ENCODE results near the gene ST7.

The ST7 gene

DNA sequence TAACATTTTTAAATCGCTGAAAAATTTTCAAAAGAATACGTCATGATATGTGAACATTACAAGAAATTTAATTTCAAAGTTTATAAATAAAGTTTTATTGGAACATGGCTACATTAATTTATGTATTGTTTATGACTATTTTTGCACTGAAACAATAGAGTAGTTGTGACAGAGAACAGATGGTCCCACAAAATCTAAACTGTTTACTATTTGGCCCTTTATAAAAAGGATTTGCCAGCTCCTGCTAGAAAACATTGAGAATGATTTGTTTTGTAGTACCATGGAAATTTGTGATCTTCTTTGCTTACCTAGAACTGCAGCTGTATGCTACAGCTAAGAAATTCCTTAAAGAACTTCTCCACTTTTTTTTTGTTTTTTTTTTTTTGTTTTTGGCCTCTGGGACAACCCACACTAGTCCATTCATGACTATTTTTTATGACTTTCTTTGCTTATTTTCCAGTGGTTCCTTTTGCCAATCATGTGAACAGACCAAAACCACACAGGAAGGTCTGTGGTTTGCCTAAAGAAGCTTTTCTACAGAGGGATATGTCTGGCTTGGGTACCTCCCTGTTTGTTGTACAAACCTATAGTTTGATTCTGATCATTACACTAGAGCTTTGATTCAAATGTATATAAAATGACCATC is 55.7 kb downstream of the ST7 start:
- no peak for DNase-seq (ENCODE audit: low read depth, low spot score)

DNA sequence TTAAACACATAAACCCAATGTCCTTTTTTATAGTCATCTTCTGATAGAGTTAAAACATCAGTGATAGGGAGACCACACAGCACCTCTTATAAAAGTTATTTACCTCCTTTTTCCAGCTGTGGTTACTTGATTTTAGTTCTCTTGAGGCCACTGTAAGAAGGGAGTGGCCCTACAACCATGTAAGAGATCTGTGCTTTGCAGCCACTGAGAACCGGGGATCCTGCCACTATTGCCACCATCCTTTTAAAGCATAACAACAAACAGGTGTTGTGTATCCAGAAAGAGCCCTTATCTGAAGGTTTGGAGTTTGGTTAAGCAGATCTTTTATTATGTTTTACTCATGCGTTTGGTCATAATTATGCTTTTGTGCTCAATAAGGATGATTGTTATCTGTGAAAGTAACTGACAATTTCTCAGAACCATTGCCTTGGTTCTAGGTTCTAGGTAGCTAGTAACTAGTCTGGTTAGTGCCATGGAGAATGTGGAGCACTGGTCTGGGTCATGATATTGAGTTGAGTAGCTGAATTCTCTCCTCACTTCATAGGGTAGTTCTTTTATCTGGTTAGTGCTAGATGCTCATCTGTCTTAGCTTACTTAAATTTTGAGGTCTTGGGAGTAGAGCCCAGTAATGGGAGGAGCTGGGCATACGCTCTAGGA is 56.5 kb downstream of the ST7 start:
- DNase-seq (ENCODE audit: low read depth, low spot score), result no peak

GRCh38 chr7:117010375-117011133 is 57.3 kb downstream of the ST7 start:
- no peak for DNase-seq (ENCODE audit: low read depth, low spot score)

GRCh38 chr7:117011419-117012260 is 58.3 kb downstream of the ST7 start:
- DNase-seq (ENCODE audit: low read depth, low spot score), result no peak

DNA sequence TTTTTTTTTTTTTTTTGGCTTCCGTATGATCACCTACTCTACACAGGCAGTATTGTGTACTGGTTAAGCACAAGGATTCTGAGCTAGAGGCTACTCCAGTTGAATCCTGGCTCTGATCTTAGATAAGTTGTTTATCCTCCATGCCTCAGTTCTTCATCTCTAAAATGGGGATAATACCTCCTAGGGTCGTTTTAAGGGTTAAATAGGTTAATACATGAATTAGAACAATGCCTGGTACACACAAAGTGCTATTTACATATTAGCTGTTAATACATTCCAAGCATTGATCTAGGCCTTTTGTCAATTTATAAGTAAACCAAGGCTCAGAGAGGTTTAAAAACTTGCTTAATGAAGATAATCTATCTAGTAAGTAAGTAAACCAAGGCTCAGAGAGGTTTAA is 59.0 kb downstream of the ST7 start:
- DNase-seq (ENCODE audit: low read depth, low spot score), result no peak

GRCh38 chr7:117012696-117013095 is 59.4 kb downstream of the ST7 start:
- DNase-seq (ENCODE audit: low read depth, low spot score), result peak; percentile 35

DNA sequence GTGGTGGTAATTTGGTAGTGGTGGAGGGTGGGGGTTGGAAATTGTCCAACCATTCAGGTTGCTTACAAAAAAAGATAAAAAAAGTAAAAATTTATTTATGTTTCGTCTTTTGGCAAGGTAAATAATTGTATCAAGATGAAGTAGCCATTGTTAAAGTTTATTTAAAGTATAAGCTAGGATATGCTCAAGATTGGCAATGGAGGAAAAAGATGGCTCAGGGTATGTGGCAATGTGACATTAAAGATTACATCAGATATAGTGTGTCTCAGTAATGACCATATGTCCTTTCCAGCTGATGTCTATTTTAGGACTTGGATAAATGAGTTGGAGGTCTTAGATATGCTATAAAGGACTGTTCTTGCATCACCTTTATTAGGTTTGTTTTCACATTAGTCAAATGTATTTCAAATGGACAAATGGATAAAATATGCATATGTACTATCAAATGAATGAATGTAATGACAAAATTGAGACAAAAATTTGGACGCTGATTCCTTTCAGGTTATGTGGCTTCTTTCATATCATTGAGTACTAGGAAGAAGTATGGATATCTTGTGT is 60.9 kb downstream of the ST7 start:
- no peak for DNase-seq (ENCODE audit: low read depth, low spot score)

GRCh38 chr7:117014673-117015133 is 61.4 kb downstream of the ST7 start:
- DNase-seq (ENCODE audit: low read depth, low spot score), result no peak

- DNase-seq (ENCODE audit: low read depth, low spot score), result no peak
These were observed 62.2 kb downstream of the ST7 start for GRCh38 chr7:117015258-117016184.

DNA sequence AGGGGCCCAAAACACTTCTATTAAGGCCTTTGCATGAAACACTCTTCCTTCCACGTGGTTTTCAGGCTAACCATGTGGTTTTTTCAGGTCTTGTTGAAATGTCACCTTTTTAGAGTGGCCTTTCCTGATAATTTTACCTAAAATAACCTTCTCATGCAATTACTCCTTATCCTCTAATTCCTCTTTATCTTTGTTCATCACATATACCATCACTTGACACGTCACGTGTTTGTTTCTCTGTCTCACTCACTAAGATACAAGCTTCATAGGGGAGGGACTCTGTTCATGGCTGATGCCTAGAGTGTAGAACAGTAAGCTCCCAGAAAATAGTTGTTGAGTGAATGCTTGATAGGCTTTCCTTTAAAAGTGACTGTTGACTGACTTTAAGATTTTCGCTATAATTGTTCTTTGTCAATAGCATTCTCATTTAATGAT is 63.7 kb downstream of the ST7 start:
- no peak for DNase-seq (ENCODE audit: low read depth, low spot score)

DNA sequence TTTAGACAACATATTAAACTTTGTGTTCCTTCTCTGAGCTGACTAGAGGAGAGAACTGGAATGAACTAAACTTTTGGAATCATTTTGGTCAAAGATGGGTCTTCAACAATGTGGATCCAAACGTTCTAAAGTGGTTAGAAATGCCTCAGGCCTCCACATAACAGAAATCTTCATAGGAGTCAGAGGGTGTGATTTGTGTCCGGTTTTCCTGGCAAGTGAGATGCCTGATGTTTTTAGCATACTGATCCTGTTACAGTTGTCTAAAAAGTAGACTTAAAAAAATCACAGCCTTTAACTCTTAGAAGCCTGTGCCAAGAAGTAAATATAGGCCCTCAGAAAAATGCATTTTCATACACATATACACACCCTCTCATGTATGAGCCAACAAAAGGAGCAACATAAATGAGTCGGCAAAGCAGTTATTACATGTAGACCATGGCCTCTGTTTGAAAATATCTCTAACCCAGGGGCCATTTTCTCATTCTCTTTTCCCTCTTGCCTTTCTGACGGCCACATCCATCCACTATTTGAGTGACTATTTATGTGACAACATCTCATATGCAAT is 64.5 kb downstream of the ST7 start:
- no peak for DNase-seq (ENCODE audit: low read depth, low spot score)

- DNase-seq (ENCODE audit: low read depth, low spot score), result no peak
These were observed 65.4 kb downstream of the ST7 start for GRCh38 chr7:117018713-117019112.

GRCh38 chr7:117019287-117019686 is 66.0 kb downstream of the ST7 start:
- DNase-seq (ENCODE audit: low read depth, low spot score), result no peak

GRCh38 chr7:117019786-117020590 is 66.7 kb downstream of the ST7 start:
- DNase-seq (ENCODE audit: low read depth, low spot score), result peak; percentile 83

- no peak for DNase-seq (ENCODE audit: low read depth, low spot score)
These were observed 67.3 kb downstream of the ST7 start for GRCh38 chr7:117020591-117020973.

DNA sequence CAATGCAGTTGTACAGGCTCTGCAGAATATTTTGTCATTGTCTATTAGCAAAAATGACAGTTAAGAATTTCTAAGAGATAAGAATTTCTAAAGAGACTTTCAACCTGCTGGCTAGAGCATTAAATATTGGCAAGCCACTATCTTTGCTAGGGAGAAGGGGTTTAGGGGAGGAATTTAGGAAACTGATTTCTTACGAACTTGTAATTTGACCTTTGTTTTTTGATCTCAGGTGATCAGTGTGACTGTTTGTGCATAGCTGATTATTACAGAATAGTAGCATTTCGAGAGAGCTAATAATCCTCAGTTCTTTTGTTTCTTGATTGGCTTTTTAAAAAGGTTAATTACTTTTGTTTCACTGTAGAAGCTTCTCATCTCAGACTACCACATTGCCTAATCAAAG is 68.1 kb downstream of the ST7 start:
- no peak for DNase-seq (ENCODE audit: low read depth, low spot score)

DNA sequence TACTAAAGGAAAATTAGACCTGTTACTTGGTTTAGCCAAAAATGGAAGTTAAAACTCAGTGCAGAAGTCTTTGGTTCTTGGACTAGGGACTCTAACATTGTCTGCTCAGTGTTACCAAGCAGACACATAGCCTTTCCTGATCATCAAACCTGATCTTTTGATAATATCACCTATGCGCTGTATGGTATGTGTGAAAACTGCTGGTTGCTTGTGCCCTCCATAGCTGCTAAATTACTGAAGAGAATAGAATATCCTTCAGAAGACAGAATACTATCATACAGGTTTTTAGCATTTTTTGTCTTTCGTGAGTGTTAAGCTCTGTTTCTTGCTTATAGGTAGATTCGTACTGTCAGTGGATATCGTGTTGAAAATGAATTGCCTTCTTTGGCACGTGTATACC is 68.7 kb downstream of the ST7 start:
- DNase-seq (ENCODE audit: low read depth, low spot score), result no peak

DNA sequence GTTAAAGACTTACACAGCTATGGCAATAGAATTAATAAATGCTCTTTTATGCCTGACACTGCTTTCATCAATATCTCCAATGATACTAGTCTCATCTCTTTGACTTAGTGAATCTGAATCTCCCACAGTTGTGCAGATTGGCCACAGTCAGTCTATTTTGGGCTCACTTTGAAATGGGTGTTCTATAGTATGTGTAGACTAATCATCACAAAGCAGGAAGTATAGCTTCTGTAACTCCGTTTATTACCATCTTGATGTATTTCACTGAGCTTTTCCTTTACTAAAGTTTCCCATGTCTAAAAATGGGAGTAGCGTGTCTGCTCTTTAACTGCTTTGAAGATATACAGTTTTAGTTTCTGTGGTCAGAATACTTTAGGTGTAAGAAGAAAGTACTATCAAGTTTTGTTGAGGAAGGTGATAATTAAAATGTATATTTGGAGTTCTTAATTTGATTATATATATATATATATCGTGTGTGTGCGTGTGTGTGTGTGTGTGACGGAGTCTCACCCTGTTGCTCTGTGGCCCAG is 70.1 kb downstream of the ST7 start:
- no peak for DNase-seq (ENCODE audit: low read depth, low spot score)

DNA sequence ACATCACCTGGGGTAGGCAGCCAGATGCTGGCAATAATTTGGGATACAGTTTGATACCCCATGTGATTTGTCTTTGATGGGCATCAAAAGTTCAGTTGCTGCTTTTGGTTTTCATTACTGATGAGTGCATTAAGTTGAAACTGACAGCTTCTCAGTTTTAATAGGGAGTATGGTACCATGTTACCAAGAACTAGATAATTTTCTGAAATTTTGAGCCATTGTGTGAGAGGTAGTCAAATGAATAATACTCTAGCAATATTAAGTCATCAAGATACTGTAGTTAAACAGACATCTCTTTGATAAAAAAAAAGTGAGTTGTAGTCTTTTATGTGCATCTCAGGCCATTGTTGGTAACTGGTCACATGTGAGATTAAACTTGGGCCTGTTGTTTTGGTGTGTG is 71.5 kb downstream of the ST7 start:
- no peak for DNase-seq (ENCODE audit: low read depth, low spot score)
